ENCODE measurements around the gene PGC.

Gene PGC

DNA sequence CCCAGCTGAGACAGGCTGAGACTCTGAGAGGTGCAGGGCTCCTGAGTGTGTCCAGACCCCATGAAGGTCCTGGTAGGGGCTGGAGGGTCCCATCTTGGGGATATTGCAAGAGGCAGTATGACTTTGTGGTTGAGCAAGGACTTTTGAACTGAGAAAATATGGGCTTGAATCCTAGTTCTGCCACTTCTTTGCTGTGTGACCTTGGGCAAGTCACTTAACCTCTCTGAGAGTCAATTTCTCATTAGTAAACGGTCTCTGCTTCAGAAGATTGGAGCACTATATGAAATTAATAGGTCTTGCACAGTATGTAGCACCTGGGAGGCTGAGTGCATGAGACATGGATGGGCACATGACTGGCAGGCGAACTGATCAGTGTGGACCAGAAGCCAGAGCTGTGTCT lies 54.5 kb downstream of the PGC start:
- H3K4me3 ChIP-seq (ENCODE audit: low read length), result no peak overlapping the region
- no peak overlapping the region for H3K4me2 ChIP-seq (ENCODE audit: low read depth, low read length)
- no peaks in the 10 kb centered on the region for H3K4me1 ChIP-seq (ENCODE audit: low read length)
- no peaks in the 10 kb centered on the region for H3K9me3 ChIP-seq (replicated peaks; ENCODE audit: insufficient read depth, low read length)
- H2AFZ ChIP-seq (ENCODE audit: low read length), result no peak overlapping the region
- H4K20me1 ChIP-seq (ENCODE audit: insufficient read depth, low read length), result no peaks in the 10 kb centered on the region
- H3K27me3 ChIP-seq (replicated peaks; ENCODE audit: insufficient read depth, low read length), result no peaks in the 10 kb centered on the region
- no peak overlapping the region for H3K27ac ChIP-seq (ENCODE audit: low read length)
- no peak overlapping the region for H3K9ac ChIP-seq (ENCODE audit: low read length)
- H3K36me3 ChIP-seq (replicated peaks; ENCODE audit: insufficient read depth, low read length), result no peaks in the 10 kb centered on the region
- no peak for DNase-seq
- no peaks in the 10 kb centered on the region for H3K79me2 ChIP-seq (ENCODE audit: low read length)
- H3F3A ChIP-seq (ENCODE audit: insufficient read depth, low read length), result no peaks in the 10 kb centered on the region
- H3K9me2 ChIP-seq (replicated peaks; ENCODE audit: insufficient read depth, low read length), result no peaks in the 10 kb centered on the region
- TF ChIP-seq EZH2phosphoT487 (IDR thresholded peaks at IDR 0.05; ENCODE audit: low read length), result no peak
- TF ChIP-seq CTCF (IDR thresholded peaks at IDR 0.05; ENCODE audit: low read length), result no peak
- no peak for TF ChIP-seq EZH2 (optimal IDR thresholded peaks at IDR 0.05; ENCODE audit: low read depth, low read length)

DNA sequence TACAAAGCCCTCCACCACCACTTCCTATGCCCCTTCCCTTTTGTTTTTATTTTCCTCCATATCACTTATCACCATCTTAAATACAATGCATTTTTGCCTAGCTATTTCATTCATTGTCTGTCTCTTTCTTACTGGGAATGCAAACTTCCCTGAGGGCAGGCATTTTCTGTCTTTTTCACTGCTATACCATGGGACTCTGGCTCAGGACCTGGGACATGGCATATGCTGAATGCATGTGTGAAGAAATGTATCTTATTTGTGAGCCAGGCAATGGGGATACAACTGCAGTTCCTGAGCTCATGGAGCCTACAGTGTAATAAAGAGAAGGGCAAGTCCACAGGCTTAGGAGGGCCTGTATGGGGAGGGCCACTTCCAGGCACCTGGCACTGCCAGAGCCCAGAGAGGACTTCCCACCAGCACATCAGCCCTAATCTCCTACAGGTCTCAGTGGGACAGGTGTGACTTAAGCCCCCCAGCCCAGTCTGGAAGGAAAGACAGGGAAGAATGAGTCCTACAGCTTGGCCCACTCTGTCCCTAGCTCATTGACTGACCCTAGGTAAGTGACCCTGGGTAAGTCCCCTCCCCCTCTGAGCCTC lies 55.0 kb downstream of the PGC start:
- Histone ChIP-seq H3K27ac (ENCODE audit: low read length) (no peak overlapping the region), H3K4me3 (ENCODE audit: low read length) (no peak overlapping the region), H3F3A (ENCODE audit: insufficient read depth, low read length) (no peaks in the 10 kb centered on the region), H3K9ac (ENCODE audit: low read length) (no peak overlapping the region), H3K36me3 (replicated peaks; ENCODE audit: insufficient read depth, low read length) (no peaks in the 10 kb centered on the region), H3K9me2 (replicated peaks; ENCODE audit: insufficient read depth, low read length) (no peaks in the 10 kb centered on the region), H3K27me3 (replicated peaks; ENCODE audit: insufficient read depth, low read length) (no peaks in the 10 kb centered on the region), H4K20me1 (ENCODE audit: insufficient read depth, low read length) (no peaks in the 10 kb centered on the region), H2AFZ (ENCODE audit: low read length) (no peak overlapping the region), H3K79me2 (ENCODE audit: low read length) (no peaks in the 10 kb centered on the region), H3K4me2 (ENCODE audit: low read depth, low read length) (no peak overlapping the region), H3K9me3 (replicated peaks; ENCODE audit: insufficient read depth, low read length) (no peaks in the 10 kb centered on the region), H3K4me1 (ENCODE audit: low read length) (no peaks in the 10 kb centered on the region)
- DNase-seq, result no peak
- TF ChIP-seq CTCF (IDR thresholded peaks at IDR 0.05; ENCODE audit: low read length) (no peak), EZH2 (optimal IDR thresholded peaks at IDR 0.05; ENCODE audit: low read depth, low read length) (no peak), EZH2phosphoT487 (IDR thresholded peaks at IDR 0.05; ENCODE audit: low read length) (no peak)

DNA sequence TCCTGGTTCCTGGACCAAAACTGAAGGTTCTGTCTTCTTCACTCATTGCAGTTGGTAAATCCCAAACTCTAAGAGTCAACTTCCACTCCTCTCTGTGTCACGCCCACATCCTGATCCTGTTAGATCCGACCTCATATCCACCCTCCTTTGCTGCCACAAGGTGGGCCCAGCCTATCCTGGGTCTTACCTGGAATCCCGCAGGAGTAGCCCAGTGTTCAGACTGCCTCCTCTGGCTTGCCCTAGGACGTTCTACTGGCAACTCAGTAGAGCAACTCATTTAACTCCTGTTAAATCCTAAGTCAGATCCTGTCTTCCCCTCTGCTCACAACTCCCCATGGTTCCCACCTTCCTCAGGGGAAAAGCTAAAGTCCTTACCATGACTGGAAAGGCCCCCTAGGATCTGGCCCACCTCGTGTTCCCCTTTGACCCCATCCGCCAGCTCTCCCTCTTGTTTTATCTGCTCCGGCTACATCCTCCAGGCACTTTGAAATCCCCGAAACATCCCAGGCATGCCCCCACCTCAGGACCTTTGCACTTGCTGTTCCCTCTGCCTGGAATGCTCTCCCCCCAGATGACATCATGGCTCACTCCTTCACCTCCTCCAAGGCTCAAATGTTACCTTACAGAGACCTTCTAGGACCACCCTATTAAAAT lies 55.6 kb downstream of the PGC start:
- no peak for TF ChIP-seq EZH2 (optimal IDR thresholded peaks at IDR 0.05; ENCODE audit: low read depth, low read length)
- TF ChIP-seq EZH2phosphoT487 (IDR thresholded peaks at IDR 0.05; ENCODE audit: low read length), result no peak
- TF ChIP-seq CTCF (IDR thresholded peaks at IDR 0.05; ENCODE audit: low read length), result no peak
- H3F3A ChIP-seq (ENCODE audit: insufficient read depth, low read length), result no peaks in the 10 kb centered on the region
- no peak overlapping the region for H3K4me2 ChIP-seq (ENCODE audit: low read depth, low read length)
- no peak overlapping the region for H3K4me3 ChIP-seq (ENCODE audit: low read length)
- H3K9me3 ChIP-seq (replicated peaks; ENCODE audit: insufficient read depth, low read length), result no peaks in the 10 kb centered on the region
- no peaks in the 10 kb centered on the region for H3K4me1 ChIP-seq (ENCODE audit: low read length)
- H3K9me2 ChIP-seq (replicated peaks; ENCODE audit: insufficient read depth, low read length), result no peaks in the 10 kb centered on the region
- no peak overlapping the region for H3K27ac ChIP-seq (ENCODE audit: low read length)
- DNase-seq, result no peak
- H3K79me2 ChIP-seq (ENCODE audit: low read length), result no peaks in the 10 kb centered on the region
- no peak overlapping the region for H2AFZ ChIP-seq (ENCODE audit: low read length)
- no peaks in the 10 kb centered on the region for H3K27me3 ChIP-seq (replicated peaks; ENCODE audit: insufficient read depth, low read length)
- H3K9ac ChIP-seq (ENCODE audit: low read length), result no peak overlapping the region
- H4K20me1 ChIP-seq (ENCODE audit: insufficient read depth, low read length), result no peaks in the 10 kb centered on the region
- H3K36me3 ChIP-seq (replicated peaks; ENCODE audit: insufficient read depth, low read length), result no peaks in the 10 kb centered on the region

All from MM.1S (cell line).